ENCODE measurements around the gene ZNF90.

- TF ChIP-seq CTCF (IDR thresholded peaks at IDR 0.05) (no peak), POLR2A (IDR thresholded peaks at IDR 0.05) (no peak)
Observed at GRCh38 chr19:20151617-20152145, 73.9 kb downstream of the ZNF90 start.
